ENCODE measurements around the gene SYCP2L.

The SYCP2L gene

DNA sequence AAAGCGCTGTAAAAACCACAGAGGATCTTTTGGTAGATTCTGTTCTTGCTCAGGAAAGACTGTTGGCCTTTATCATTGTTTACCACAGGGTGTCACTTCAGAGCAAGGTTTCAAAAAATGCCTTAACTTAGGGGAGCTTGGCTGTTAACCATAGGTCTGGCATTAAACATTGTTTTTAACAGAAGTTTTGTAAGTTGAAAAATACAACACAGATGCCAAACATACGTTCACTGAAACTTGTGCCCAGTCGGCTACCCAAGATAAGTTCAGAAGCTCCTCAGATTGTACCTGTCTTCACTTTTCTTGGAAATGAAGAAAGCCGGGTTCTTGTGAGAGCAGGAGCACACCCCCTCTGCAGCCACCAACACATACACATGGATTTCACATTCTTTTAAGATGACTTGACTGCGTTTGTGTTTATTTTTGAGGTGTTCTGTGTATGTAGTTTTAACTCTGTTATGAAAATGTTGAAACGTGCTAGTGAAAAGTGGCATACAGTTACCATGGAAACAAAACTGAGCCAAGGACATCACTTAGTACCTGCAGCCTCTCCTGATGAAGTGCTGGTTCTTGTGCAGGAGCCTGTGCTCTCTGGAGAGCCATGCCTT lies 64.9 kb downstream of the SYCP2L start:
- Histone ChIP-seq H3K9me3 (peaks cover 0 to 8% (median 0%) of the 10 kb centered on the region in 3 donors), H3K27me3 (no peaks in the 10 kb centered on the region), H3K4me1 (no peaks in the 10 kb centered on the region), H3K36me3 (no peaks in the 10 kb centered on the region), H3K27ac (no peak overlapping the region), H3K4me3 (no peak overlapping the region)
- intact Hi-C loops (cut with DNase I; ENCODE audit: low total_unique reads), result loop anchor here (10.0 kb wide), 1 partner anchor 113 kb away; no protein-coding TSS in a partner anchor
- no peak for DNase-seq
- TF ChIP-seq, protein P1, sequence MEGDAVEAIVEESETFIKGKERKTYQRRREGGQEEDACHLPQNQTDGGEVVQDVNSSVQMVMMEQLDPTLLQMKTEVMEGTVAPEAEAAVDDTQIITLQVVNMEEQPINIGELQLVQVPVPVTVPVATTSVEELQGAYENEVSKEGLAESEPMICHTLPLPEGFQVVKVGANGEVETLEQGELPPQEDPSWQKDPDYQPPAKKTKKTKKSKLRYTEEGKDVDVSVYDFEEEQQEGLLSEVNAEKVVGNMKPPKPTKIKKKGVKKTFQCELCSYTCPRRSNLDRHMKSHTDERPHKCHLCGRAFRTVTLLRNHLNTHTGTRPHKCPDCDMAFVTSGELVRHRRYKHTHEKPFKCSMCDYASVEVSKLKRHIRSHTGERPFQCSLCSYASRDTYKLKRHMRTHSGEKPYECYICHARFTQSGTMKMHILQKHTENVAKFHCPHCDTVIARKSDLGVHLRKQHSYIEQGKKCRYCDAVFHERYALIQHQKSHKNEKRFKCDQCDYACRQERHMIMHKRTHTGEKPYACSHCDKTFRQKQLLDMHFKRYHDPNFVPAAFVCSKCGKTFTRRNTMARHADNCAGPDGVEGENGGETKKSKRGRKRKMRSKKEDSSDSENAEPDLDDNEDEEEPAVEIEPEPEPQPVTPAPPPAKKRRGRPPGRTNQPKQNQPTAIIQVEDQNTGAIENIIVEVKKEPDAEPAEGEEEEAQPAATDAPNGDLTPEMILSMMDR (IDR thresholded peaks at IDR 0.05), result peak; percentile 14 to 37

DNA sequence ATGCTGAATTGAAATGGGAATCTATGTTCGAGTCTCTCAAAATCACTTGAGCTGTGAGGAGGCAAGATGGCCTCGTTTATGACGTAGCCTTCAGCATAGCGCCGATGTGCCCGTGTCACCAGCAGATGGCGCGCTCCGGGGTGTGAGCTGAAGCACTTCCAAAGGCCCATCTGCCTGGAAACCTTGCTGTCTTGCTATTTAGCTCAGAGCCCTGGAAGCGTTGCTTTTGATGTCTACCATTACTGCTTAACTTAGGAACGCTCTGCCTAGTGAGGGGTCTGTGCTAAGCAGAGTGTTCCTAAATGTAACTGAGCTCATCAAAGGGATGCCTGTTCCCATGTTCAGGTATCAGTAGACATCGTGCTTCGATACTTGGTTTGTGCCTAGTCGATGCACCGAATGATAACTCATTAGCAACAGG lies 67.7 kb downstream of the SYCP2L start:
- no peak overlapping the region for H3K27ac ChIP-seq
- intact Hi-C loops (cut with DNase I; ENCODE audit: low total_unique reads), result loop anchor here (10.0 kb wide), 1 partner anchor 110 kb away; no protein-coding TSS in a partner anchor
- TF ChIP-seq, protein P1 (IDR thresholded peaks at IDR 0.05), result peak; percentile 36 to 38
- peak in 1 of 2 donors; percentile 38 for DNase-seq
- no peaks in the 10 kb centered on the region for H3K36me3 ChIP-seq
- H3K27me3 ChIP-seq, result no peaks in the 10 kb centered on the region
- no peak overlapping the region for H3K4me3 ChIP-seq
- H3K4me1 ChIP-seq, result no peaks in the 10 kb centered on the region
- no peaks in the 10 kb centered on the region for H3K9me3 ChIP-seq

DNA sequence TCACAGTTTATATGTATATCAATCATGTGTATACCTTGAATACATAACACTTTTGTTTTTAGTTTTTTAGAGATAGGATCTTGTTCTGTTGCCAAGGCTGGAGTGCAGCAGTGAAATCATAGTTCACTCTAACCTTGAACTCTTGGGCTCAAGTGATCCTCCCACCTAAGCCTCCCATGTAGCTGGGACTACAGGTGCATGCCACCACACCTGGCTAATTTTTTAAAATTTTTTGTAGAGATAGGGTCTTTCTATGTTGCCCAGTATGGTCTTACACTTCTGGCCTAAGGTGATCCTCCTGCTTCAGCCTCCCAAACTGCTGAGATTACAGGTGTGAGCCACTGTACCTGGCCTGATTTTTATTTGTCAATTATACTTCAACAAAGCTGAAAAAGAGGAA lies 69.9 kb downstream of the SYCP2L start:
- no peaks in the 10 kb centered on the region for H3K9me3 ChIP-seq
- no peaks in the 10 kb centered on the region for H3K36me3 ChIP-seq
- DNase-seq, result no peak
- H3K4me3 ChIP-seq, result no peak overlapping the region
- TF ChIP-seq, protein P1 (IDR thresholded peaks at IDR 0.05), result no peak
- intact Hi-C loops (cut with DNase I; ENCODE audit: low total_unique reads), result loop anchor here (10.0 kb wide), 1 partner anchor 108 kb away; no protein-coding TSS in a partner anchor
- H3K27ac ChIP-seq, result no peak overlapping the region
- no peaks in the 10 kb centered on the region for H3K27me3 ChIP-seq
- H3K4me1 ChIP-seq, result no peaks in the 10 kb centered on the region

DNA sequence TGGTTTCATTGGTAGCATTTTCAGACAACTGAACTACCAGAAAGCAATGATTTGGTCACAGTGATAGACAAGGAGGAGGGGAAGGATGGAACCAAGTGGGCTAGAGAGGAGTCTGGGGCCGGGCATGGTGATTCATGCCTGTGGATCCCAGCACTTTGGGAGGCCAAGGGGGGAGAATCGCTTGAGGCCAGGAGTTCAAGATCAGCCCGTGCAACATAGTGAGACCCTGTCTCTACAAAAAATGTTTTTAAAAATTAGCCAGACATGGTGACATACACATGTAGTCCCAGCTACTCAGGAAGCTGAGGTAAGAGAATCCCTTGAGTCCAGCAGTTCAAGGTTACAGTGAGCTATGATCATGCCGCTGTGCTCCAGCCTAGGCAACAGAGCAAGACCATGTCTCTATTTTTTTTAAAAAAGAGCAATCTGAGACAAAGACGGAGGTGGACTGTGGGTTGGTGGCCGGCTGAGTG lies 70.6 kb downstream of the SYCP2L start:
- TF ChIP-seq, protein P1 (IDR thresholded peaks at IDR 0.05), result no peak
- intact Hi-C loops (cut with DNase I; ENCODE audit: low total_unique reads), result loop anchor here (10.0 kb wide), 1 partner anchor 107 kb away; no protein-coding TSS in a partner anchor

DNA sequence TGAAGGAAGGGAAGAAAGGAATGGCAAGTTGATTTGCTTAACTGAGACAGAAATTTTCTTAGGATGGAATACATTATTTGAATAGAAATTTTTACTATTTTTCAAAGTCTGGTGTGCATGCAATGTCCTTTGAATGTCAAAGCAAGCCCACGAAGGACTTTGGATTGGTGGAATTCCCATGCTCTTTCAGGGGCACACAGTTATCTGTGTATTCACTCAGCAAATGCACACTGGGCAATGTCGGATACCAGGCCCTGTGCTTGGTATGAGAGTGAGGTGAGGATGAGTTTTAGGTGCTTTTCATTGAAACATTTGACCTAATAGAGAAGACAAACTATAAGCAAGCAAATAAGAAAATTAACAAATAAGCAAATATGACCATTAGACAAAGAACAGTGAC lies 73.3 kb downstream of the SYCP2L start:
- H3K27me3 ChIP-seq, result no peaks in the 10 kb centered on the region
- TF ChIP-seq, protein P1 (IDR thresholded peaks at IDR 0.05), result no peak
- intact Hi-C loops (cut with DNase I; ENCODE audit: low total_unique reads), result no loop called here
- no peaks in the 10 kb centered on the region for H3K4me1 ChIP-seq
- H3K27ac ChIP-seq, result no peak overlapping the region
- H3K36me3 ChIP-seq, result no peaks in the 10 kb centered on the region
- DNase-seq, result no peak
- no peak overlapping the region for H3K4me3 ChIP-seq
- peaks cover 0 to under 1% (median 0%) of the 10 kb centered on the region in 3 donors for H3K9me3 ChIP-seq

More for the DNA sequence above, 70.6 kb downstream of the SYCP2L start:
- no peaks in the 10 kb centered on the region for H3K9me3 ChIP-seq
- DNase-seq, result no peak
- no peak overlapping the region for H3K4me3 ChIP-seq
- no peak overlapping the region for H3K27ac ChIP-seq
- no peaks in the 10 kb centered on the region for H3K27me3 ChIP-seq
- no peaks in the 10 kb centered on the region for H3K4me1 ChIP-seq
- H3K36me3 ChIP-seq, result no peaks in the 10 kb centered on the region

Measured in tibial artery (tissue), 4 donors.